GM19468 (cell line): ENCODE results near the gene KLB.

Source experiments
- ATAC-seq: cut with Tn5 transposase; IDR thresholded peaks from one replicate; pipeline ENCODE4 v1.9.1; 2021; ENCODE audit warnings: mild to moderate bottlenecking, moderate library complexity, moderate number of reproducible peaks; ENCODE audit not compliant: unreplicated experiment; ENCODE audit errors: extremely low read depth

KLB gene

DNA sequence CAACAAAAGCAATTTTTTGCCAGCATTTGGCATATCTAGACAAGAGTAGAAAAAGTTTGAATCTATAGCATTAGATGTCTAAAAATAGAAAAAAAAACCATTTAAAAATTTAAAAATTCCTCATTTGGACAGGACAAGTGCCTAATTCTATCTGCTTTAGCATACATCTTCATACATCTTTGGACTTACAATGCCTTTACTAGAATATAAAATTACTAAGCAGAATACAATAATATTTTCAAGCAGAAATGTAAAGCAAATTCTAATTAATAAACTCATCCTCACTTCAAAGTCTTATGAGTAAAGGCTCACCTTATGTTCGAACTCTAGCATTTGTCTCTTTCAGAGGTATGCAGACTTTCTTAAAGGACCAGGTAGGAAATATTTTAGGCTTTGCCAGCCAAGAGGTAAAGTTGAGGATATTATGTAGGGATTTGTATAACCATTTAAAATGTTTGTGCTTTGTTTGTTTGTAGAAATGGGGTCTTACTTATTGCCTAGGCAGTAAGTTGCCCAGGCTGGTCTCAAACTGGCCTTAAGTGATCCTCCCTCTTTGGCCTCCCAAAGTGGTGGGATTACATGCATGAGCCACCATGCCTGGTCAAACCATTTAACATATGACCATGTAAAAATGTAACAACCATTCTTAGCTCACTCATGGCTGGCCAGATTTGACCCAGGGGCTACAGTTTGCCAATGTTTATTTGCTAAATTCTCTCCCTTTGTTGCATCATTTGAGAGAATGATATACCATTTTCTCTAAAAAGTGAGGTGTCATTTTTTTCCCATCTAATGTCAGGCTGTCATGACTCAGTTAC is 91.4 kb downstream of the KLB start:
- ATAC-seq, result no peak

DNA sequence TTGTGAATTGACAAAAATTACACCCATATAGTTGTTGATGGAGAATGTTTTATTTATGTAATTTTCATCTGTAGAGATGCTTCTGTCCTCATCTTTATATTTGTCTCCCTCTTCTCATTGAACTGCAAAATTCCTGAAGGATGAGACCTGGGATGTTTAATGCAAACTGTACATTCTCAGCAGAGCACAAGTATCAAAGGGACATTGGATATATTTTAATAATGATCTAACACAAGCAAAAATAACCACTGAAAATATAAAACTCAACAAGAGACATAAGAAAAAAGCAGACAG is 91.9 kb downstream of the KLB start:
- no peak for ATAC-seq
